A204.1 (cell line): Measurements from ENCODE around the gene WDR90.
"Not testable (repeated sequence)": the region's sequence is repeated elsewhere in the genome, so short reads cannot be mapped to it uniquely, and the experiment has no call there.

Source experiments
- FAIRE-seq: peaks from 2 replicates; lab custom pipeline; 2012; peaks lifted over from hg19 to GRCh38; lab: Jason Lieb, UNC

Gene WDR90

DNA sequence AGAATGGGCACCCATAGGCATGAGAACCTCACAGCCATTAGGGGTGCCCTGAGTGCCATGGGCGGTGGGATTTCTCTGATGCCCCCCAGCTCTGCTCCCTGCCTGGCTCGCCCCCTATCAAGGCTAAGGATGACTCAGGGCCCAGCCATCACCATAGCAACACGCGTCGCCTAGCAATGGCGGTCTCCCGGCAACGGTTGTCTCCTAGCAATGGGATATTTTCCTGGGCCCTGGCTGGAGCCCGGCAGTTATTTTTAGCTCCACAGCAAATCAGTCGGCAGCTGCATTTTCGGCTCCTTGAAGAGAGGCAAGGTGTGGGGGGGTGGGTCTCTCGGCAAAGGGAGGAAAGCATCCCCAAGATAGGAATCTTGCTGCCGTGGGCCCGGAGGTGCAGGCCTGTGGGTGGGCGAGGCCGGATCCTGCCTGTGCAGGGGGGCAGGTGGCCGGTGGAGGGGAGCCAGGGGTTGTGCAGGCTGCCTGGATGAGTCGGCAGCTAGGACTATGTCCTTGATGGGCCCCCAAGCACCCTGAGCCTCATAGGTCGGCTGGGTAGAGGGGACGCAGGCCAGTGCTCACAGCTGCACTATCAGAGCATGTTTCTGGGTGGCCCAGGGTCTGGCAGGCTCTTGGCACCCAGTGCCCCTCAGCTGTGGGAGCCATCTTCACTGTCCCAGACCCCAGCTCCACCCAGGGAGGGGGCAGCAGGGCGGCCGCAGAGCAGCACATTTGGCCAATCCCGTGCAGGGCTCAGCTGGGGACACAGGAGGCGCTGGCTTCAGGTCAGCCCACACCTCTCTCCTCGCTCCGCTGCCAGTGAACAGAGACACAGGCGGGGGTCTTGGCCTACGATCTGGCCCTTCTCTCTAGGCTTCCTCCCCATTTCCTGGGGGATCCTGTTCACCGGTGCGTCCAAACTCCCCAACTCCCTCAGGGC, 60.7 kb downstream of the WDR90 start:
- no peak for FAIRE-seq

DNA sequence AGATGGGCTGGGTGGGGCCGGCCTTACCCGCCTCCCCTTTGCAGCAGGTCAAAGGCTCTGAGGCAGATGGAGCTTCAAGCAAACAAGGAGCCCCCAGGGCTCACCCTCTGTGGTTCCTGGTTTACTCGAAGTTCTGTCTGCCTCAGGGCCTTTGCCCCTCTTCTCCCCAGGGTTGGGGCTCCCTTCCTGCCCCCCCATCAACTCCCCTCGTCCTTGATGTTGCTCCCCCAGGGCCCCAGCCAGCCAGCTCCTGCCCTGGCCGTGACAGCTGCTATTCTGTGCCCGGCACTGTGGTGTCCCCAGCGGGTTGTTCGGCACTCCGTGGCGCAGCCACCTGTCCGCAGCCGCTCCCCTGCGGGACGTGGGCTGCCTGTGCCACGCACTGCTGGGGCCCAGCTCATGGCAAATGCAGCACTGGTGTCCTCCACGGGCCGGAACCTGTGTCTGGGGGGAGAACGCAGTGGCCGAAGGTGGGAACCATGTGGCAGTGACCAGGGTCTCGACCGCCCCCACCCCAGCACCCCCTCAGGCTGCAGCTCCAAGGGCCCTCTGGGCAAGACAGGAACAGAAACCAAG, 61.4 kb downstream of the WDR90 start:
- no peak for FAIRE-seq

GRCh38 chr16:711084-711483, 61.9 kb downstream of the WDR90 start:
- FAIRE-seq: no peak

DNA sequence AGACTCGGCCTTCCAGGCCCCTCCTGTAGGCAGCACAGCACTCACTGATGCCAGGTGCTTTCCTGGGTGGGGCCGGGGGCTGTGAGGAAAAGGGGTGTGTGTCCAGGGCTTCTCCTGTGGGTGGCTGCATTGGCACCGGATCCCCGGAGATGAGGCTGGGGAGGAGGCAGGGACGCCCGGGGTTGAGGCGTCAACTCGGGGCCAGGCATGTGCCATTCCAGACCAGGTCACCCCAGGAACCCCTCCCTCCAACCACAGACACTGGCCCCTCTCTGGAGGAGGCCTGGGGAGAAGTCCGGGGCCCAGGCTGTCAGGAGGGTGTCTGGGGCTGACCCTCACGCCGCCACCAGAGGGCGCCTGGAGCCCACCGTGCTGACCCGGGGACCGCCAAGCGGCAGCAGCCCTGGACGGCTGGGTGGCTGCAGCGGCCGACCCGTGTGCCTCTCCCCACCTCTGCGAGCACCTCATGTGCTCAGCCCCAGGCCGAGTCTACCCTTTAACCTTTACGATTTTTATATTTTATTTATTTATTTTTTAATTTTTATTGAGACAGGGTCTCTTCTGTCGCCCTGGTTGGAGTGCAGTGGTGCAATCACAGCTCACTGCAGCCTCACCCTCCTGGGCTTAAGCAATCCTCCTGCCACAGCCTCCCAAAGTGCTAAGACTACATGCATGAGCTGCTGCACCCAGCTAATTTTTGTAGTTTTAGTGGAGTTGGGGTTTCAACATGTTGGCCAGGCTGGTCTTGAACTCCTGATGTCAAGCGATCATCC, 62.6 kb downstream of the WDR90 start:
- FAIRE-seq: no peak

DNA sequence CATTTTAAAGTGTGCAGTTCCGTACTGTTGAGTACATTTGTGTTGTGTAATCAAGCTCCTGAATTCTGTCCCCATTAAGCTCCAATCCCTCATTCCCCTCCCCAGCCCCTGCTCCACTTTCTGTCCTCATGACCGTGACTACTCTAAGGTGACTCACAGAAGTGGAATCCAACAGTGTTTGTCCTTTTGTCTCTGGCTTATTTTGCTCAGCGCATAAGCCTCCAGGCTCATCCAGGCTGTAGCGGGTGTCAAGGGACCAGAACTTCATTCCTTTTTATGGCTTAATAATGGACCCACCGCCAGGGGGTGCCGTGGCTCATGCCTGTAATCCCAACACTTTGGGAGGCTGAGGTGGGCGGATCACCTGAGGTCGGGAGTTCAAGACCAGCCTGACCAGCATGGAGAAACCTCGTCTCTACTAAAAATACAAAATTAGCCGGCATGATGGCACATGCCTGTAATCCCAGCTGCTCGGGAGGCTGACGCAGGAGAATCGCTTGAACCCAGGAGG, 63.6 kb downstream of the WDR90 start:
- not testable (repeated sequence) for FAIRE-seq

GRCh38 chr16:714079-714478, 64.9 kb downstream of the WDR90 start:
- no peak for FAIRE-seq

- no peak for FAIRE-seq
These were observed 65.7 kb downstream of the WDR90 start, which contains the start of gene METRN for GRCh38 chr16:714558-715476. TSS of gene METRN (plus strand) at chr16:715118. CDS start at chr16:715290, 172 bp downstream.

GRCh38 chr16:715477-716199, 66.5 kb downstream of the WDR90 start:
- FAIRE-seq: no peak

- no peak for FAIRE-seq
These were observed 67.0 kb downstream of the WDR90 start for GRCh38 chr16:716200-716568.

- no peak for FAIRE-seq
These were observed 67.7 kb downstream of the WDR90 start for GRCh38 chr16:716768-717325.
